Neural cell (in vitro differentiated cells): Measurements from ENCODE around the gene KCND2.

Experiments
- CTCF ChIP-seq: fragments of 450-650 bp; IDR thresholded peaks from 2 replicates; pipeline ENCODE4 v1.5.1; 2014; ENCODE audit warnings: antibody characterized with exemption, mild to moderate bottlenecking, moderate library complexity; ENCODE audit not compliant: poor library complexity, severe bottlenecking
- EP300 ChIP-seq: fragments of 450-650 bp; conservative IDR thresholded peaks from 2 replicates; pipeline ENCODE4 v1.6.1; 2014; ENCODE audit warnings: antibody characterized with exemption, mild to moderate bottlenecking, moderate library complexity; ENCODE audit not compliant: poor library complexity, severe bottlenecking
- EZH2 ChIP-seq: fragments of 200-600, 300-800 bp; shearing (Covaris generic), sonication (generic); IDR thresholded peaks from 2 replicates; pipeline ENCODE4 v1.6.1; 2014; ENCODE audit warnings: antibody characterized with exemption, low read length, borderline replicate concordance, mild to moderate bottlenecking; ENCODE audit not compliant: insufficient read depth, poor library complexity, severe bottlenecking
- MXI1 ChIP-seq: fragments of 450-650 bp; conservative IDR thresholded peaks from 2 replicates; pipeline ENCODE4 v1.6.1; 2014; ENCODE audit warnings: antibody characterized with exemption, mild to moderate bottlenecking; ENCODE audit not compliant: poor library complexity, severe bottlenecking
- POLR2AphosphoS5 ChIP-seq: IDR thresholded peaks from 2 replicates; pipeline ENCODE4 v1.6.1; 2012
- RAD21 ChIP-seq: fragments of 450-650 bp; conservative IDR thresholded peaks from 2 replicates; pipeline ENCODE4 v1.6.1; 2014; ENCODE audit warnings: antibody characterized with exemption, mild to moderate bottlenecking, moderate library complexity

GRCh38 chr7:120417244-120417979 is 144.4 kb downstream of the KCND2 start:
- TF ChIP-seq CTCF (no peak), EZH2 (no peak), POLR2AphosphoS5 (no peak), RAD21 (no peak), EP300 (no peak), MXI1 (no peak)
